AG09309 (cell line): ENCODE data around the gene FAM216A.

Source experiments
- DNase-seq: peaks from one replicate; pipeline ENCODE4 v3.0.0-alpha.2; 2010; ENCODE audit warnings: low read depth
- H3K4me3 ChIP-seq: 2 replicates; pipeline ENCODE4 v1.5.1; 2011; ENCODE audit warnings: mild to moderate bottlenecking, low read depth, low read length, moderate library complexity; ENCODE audit not compliant: control insufficient read depth
- CTCF ChIP-seq: IDR thresholded peaks from 2 replicates; pipeline ENCODE4 v1.5.1; 2011; ENCODE audit warnings: mild to moderate bottlenecking, low read depth, low read length, inconsistent platforms; ENCODE audit not compliant: insufficient read depth, control insufficient read depth; ENCODE audit errors: missing control alignments

Gene FAM216A

GRCh38 chr12:110501399-110501751 is 32.7 kb downstream of the FAM216A start:
- no peak for TF ChIP-seq CTCF
- DNase-seq: peak; percentile 4
- H3K4me3 ChIP-seq: peak overlapping the region; percentile 100

GRCh38 chr12:110501752-110502738 is 33.4 kb downstream of the FAM216A start, which contains the start of the genes RAD9B and VPS29:
TSS of gene RAD9B (plus strand) at chr12:110502331. CDS start at chr12:110502338, 7 bp downstream.
TSS of gene VPS29 (minus strand) at chr12:110502111. CDS start at chr12:110502051, 60 bp downstream.
- H3K4me3 ChIP-seq: peak within 1 kb of the TSS; percentile 100
- no peak for TF ChIP-seq CTCF
- peak; percentile 92 for DNase-seq

GRCh38 chr12:110503432-110503831 is 34.8 kb downstream of the FAM216A start:
- no peak for TF ChIP-seq CTCF
- no peak overlapping the region for H3K4me3 ChIP-seq
- no peak for DNase-seq

GRCh38 chr12:110505332-110505731 is 36.7 kb downstream of the FAM216A start:
- H3K4me3 ChIP-seq: no peak overlapping the region
- no peak for TF ChIP-seq CTCF
- DNase-seq: no peak

- DNase-seq: no peak
- no peak overlapping the region for H3K4me3 ChIP-seq
- no peak for TF ChIP-seq CTCF
Observed at GRCh38 chr12:110508071-110508586, 39.5 kb downstream of the FAM216A start.

- no peak for TF ChIP-seq CTCF
- DNase-seq: no peak
- H3K4me3 ChIP-seq: no peak overlapping the region
Observed at GRCh38 chr12:110513842-110514241, 45.2 kb downstream of the FAM216A start.
